ENCODE results near the gene PRELP.

- TF ChIP-seq CTCF (IDR thresholded peaks at IDR 0.05; ENCODE audit: extremely low read depth in 1 of 2, insufficient read depth in 1 of 2, low read depth in 1 of 2, low read length in 2 of 2) (no peak), EZH2 (IDR thresholded peaks at IDR 0.05; ENCODE audit: borderline replicate concordance, low read depth, low read length, severe bottlenecking) (no peak), POLR2A (IDR thresholded peaks at IDR 0.05; ENCODE audit: low read depth, low read length) (no peak), JUN (IDR thresholded peaks at IDR 0.05; ENCODE audit: borderline replicate concordance, insufficient read depth, insufficient read length, low read depth) (no peak), FOS (IDR thresholded peaks at IDR 0.05; ENCODE audit: borderline replicate concordance, insufficient read depth, low read length) (no peak), GATA2 (IDR thresholded peaks at IDR 0.05; ENCODE audit: insufficient read depth, insufficient read length, low read depth, low read length) (no peak)
These were observed 28.2 kb downstream of the PRELP start for GRCh38 chr1:203503836-203504235.

All from endothelial cell of umbilical vein (primary cell).